Measurements from ENCODE around the gene FES. TPM values are rescaled to one million over a fixed set of nuclear protein-coding genes. Genes with fewer than 3 reads are reported as not detected.

Gene FES
- polyA plus RNA-seq, 1 of the 3 experiments (the other 2 are of a cell fraction): 0.03 TPM

DNA sequence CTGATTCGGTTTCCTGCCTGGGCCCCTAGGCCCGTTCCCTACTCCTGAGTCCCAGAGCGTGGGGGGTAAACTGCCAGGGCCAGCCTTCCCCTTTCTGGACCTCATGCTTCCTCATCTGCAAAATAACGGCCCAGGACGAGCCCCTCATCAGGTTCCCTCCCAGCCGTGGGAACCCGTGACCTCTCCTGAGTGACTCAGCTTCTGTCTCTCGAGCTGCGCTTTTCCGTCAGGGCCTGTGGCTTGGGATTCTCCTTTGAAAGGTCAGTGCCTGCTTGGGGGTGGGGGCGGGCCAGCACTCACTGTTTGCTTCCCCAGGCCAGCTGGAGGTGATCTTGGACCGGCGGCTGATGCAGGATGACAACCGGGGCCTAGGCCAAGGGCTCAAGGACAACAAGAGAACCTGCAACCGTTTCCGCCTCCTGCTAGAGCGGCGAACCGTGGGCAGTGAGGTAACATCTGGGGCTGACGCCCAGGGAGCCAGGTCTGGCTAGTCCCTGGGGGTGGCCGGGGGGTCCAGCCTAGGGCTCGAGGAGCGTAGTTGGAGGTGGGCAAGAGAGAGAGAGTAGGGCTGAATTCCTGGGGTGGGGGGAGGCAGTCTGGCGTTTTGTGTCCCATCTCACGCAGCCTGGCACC is 31.6 kb downstream of the FES start:
- TF ChIP-seq PBX3 (IDR thresholded peaks at IDR 0.05) (no peak), CHD2 (IDR thresholded peaks at IDR 0.05; ENCODE audit: low read length, partially characterized antibody) (no peak), MEF2A (IDR thresholded peaks at IDR 0.05; ENCODE audit: borderline replicate concordance, low read depth) (no peak), IRF3 (IDR thresholded peaks at IDR 0.05; ENCODE audit: low read depth, low read length) (no peak)
- H3F3A ChIP-seq (replicated peaks; ENCODE audit: insufficient read depth): no peaks in the 10 kb centered on the region
- H3K9me2 ChIP-seq: no peaks in the 10 kb centered on the region
- 89% methylated on average over 23 of the region's 25 CpGs for WGBS (ENCODE audit: low lambda C conversion rate)
- no peak overlapping the region for H2AFZ ChIP-seq (ENCODE audit: low read depth)
- ChIA-PET POLR2A (no interaction called here), CTCF (no interaction called here)
- H3K27me3 ChIP-seq (ENCODE audit: insufficient read depth): no peaks in the 10 kb centered on the region
- no peak for DNase-seq
- no peaks in the 10 kb centered on the region for H3K79me2 ChIP-seq (ENCODE audit: insufficient read depth)
- H3K9ac ChIP-seq: no peak overlapping the region
- H3K9me3 ChIP-seq: no peaks in the 10 kb centered on the region
- H3K4me3 ChIP-seq (ENCODE audit: low read depth in 2 of 2, low read length in 1 of 2): no peak overlapping the region
- peaks cover 1 to 79% of the 10 kb centered on the region in 2 experiments for H3K36me3 ChIP-seq (replicated peaks in 1 of 2; ENCODE audit: control insufficient read depth in 1 of 2, insufficient read depth in 2 of 2, low read length in 1 of 2)
- H3K27ac ChIP-seq (ENCODE audit: low read depth in 2 of 2, low read length in 1 of 2): no peak overlapping the region
- no peak overlapping the region for H3K4me2 ChIP-seq
- no peaks in the 10 kb centered on the region for H3K4me1 ChIP-seq (ENCODE audit: control insufficient read depth in 1 of 2, insufficient read depth in 2 of 2, low read depth in 1 of 2, low read length in 1 of 2)
- H4K20me1 ChIP-seq (ENCODE audit: insufficient read depth): no peaks in the 10 kb centered on the region

GRCh38 chr15:90916461-90916860 is 32.2 kb downstream of the FES start:
- Histone ChIP-seq H4K20me1 (ENCODE audit: insufficient read depth) (no peaks in the 10 kb centered on the region), H3K9ac (no peak overlapping the region), H3K4me1 (ENCODE audit: control insufficient read depth in 1 of 2, insufficient read depth in 2 of 2, low read depth in 1 of 2, low read length in 1 of 2) (no peaks in the 10 kb centered on the region), H3K27ac (ENCODE audit: low read depth in 2 of 2, low read length in 1 of 2) (no peak overlapping the region), H3K4me3 (ENCODE audit: low read depth in 2 of 2, low read length in 1 of 2) (no peak overlapping the region), H3K36me3 (replicated peaks in 1 of 2; ENCODE audit: control insufficient read depth in 1 of 2, insufficient read depth in 2 of 2, low read length in 1 of 2) (peaks cover 7 to 77% of the 10 kb centered on the region in 2 experiments), H3K79me2 (ENCODE audit: insufficient read depth) (no peaks in the 10 kb centered on the region), H3F3A (replicated peaks; ENCODE audit: insufficient read depth) (no peaks in the 10 kb centered on the region), H3K9me3 (no peaks in the 10 kb centered on the region), H2AFZ (ENCODE audit: low read depth) (no peak overlapping the region), H3K9me2 (no peaks in the 10 kb centered on the region), H3K27me3 (ENCODE audit: insufficient read depth) (no peaks in the 10 kb centered on the region), H3K4me2 (no peak overlapping the region)
- 91% methylated on average over 11 of the region's 11 CpGs for WGBS (ENCODE audit: low lambda C conversion rate)
- TF ChIP-seq POLR2AphosphoS5 (IDR thresholded peaks at IDR 0.05; ENCODE audit: low read depth, low read length) (no peak), GATA2 (CRISPR knock-in tag; IDR thresholded peaks at IDR 0.05) (no peak), TCF12 (IDR thresholded peaks at IDR 0.05) (no peak), JUND (IDR thresholded peaks at IDR 0.05) (no peak), EZH2phosphoT487 (IDR thresholded peaks at IDR 0.05; ENCODE audit: borderline replicate concordance, low read depth) (no peak), CHD2 (IDR thresholded peaks at IDR 0.05; ENCODE audit: low read length, partially characterized antibody) (no peak), EP300 (IDR thresholded peaks at IDR 0.05; ENCODE audit: borderline replicate concordance in 1 of 2, low read depth in 1 of 2, low read length in 1 of 2) (no peak), IRF3 (IDR thresholded peaks at IDR 0.05; ENCODE audit: low read depth, low read length) (no peak), PBX3 (IDR thresholded peaks at IDR 0.05) (no peak), NRF1 (IDR thresholded peaks at IDR 0.05; ENCODE audit: low read depth, low read length) (no peak), RAD21 (IDR thresholded peaks at IDR 0.05; ENCODE audit: low read length) (no peak), TEAD4 (IDR thresholded peaks at IDR 0.05; ENCODE audit: borderline replicate concordance, insufficient read depth) (no peak)
- POLR2A ChIA-PET: no interaction called here
- no peak for DNase-seq
- CTCF ChIA-PET: interaction anchor here (1.4 kb wide), 1 partner anchor 41 kb away, joined by 5 read pairs; no protein-coding TSS in a partner anchor
